H1 (cell line): Measurements from ENCODE around the gene MS4A6A.
"Not testable (repeated sequence)": the region's sequence is repeated elsewhere in the genome, so short reads cannot be mapped to it uniquely, and the experiment has no call there.

ENCODE experiments used
- ATF2 ChIP-seq: IDR thresholded peaks from 2 replicates; pipeline ENCODE4 v1.6.1; 2012; ENCODE audit warnings: low read length, inconsistent platforms
- ATF3 ChIP-seq: IDR thresholded peaks from 2 replicates; pipeline ENCODE4 v1.6.1; 2011; ENCODE audit warnings: low read depth, mild to moderate bottlenecking, low read length; ENCODE audit not compliant: insufficient read depth
- CBX5 ChIP-seq: fragments of 300-800, 300-1000 bp; sonication (generic); IDR thresholded peaks from 2 replicates; pipeline ENCODE4 v1.7.1; 2016; ENCODE audit warnings: antibody characterized with exemption, low read length, low read depth
- CHD1 ChIP-seq: IDR thresholded peaks from 2 replicates; pipeline ENCODE4 v1.6.1; 2012; ENCODE audit warnings: low read depth, low read length, improper control_type of control experiment
- CREB1 ChIP-seq: IDR thresholded peaks from 2 replicates; pipeline ENCODE4 v1.6.1; 2012; ENCODE audit warnings: inconsistent platforms
- EZH2 ChIP-seq: fragments of 200-600 bp; sonication (generic); IDR thresholded peaks from 2 replicates; pipeline ENCODE4 v1.7.1; 2012; ENCODE audit warnings: low read depth, mild to moderate bottlenecking, moderate library complexity, low read length, inconsistent platforms; ENCODE audit not compliant: severe bottlenecking
- HDAC6 ChIP-seq: IDR thresholded peaks from one replicate; pipeline ENCODE4 v1.7.1; 2012; ENCODE audit warnings: low read depth, mild to moderate bottlenecking, inconsistent platforms, low read length, moderate library complexity
- JUND ChIP-seq: IDR thresholded peaks from 2 replicates; pipeline ENCODE4 v1.6.1; 2011; ENCODE audit warnings: mild to moderate bottlenecking, improper control_type of control experiment, low read length
- NRF1 ChIP-seq: IDR thresholded peaks from 2 replicates; pipeline ENCODE4 v1.6.1; 2011; ENCODE audit warnings: mild to moderate bottlenecking, low read depth, low read length, improper control_type of control experiment
- POLR2A ChIP-seq, 2 experiments: IDR thresholded peaks; 1 replicate in 1 of 2; 2 replicates in 1 of 2; pipeline ENCODE4 v1.6.1; 2011; ENCODE audit warnings: low read depth in 2 of 2, low read length in 2 of 2, mild to moderate bottlenecking in 2 of 2; ENCODE audit errors: control extremely low read depth in 1 of 2
- RAD21 ChIP-seq, 2 experiments: IDR thresholded peaks in 1 of 2; conservative IDR thresholded peaks in 1 of 2; 2 replicates each; pipeline ENCODE4 v1.6.1; 2011; ENCODE audit warnings: low read depth in 2 of 2, low read length in 2 of 2, improper control_type of control experiment in 1 of 2, inconsistent platforms in 1 of 2, mild to moderate bottlenecking in 1 of 2, moderate library complexity in 1 of 2
- RBBP5 ChIP-seq: IDR thresholded peaks from 2 replicates; pipeline ENCODE4 v1.7.1; 2012; ENCODE audit warnings: low read depth, mild to moderate bottlenecking, inconsistent platforms, low read length, moderate library complexity, borderline replicate concordance
- RNF2 ChIP-seq: fragments of 200-900, 300-1000 bp; sonication (generic); IDR thresholded peaks from 2 replicates; pipeline ENCODE4 v1.7.1; 2016; ENCODE audit warnings: borderline replicate concordance, low read depth, mild to moderate bottlenecking, antibody characterized with exemption, low read length; ENCODE audit not compliant: poor library complexity, severe bottlenecking; ENCODE audit errors: missing control alignments
- TF ChIP-seq, protein P1 (sequence below), 3 experiments: IDR thresholded peaks; 1 replicate in 2 of 3; 2 replicates in 1 of 3; pipeline versions ENCODE4 v1.5.1 to v1.6.1; 2011; ENCODE audit warnings: low read length in 3 of 3, mild to moderate bottlenecking in 3 of 3, inconsistent platforms in 2 of 3, low read depth in 1 of 3, moderate library complexity in 1 of 3; ENCODE audit not compliant: insufficient read depth in 1 of 3; ENCODE audit errors: control extremely low read depth in 1 of 3

DNA sequence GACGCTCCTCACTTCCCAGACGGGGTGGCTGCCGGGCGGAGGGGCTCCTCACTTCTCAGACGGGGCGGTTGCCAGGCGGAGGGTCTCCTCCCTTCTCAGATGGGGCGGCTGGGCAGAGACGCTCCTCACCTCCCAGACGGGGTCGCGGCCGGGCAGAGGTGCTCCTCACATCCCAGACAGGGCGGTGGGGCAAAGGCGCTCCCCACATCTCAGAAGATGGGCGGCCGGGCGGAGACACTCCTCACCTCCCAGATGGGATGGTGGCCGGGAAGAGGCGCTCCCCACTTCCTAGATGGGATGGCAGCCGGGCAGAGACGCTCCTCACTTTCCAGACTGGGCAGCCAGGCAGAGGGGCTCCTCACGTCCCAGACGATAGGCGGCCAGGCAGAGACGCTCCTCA lies 18.5 kb upstream of the MS4A6A start:
- not testable (repeated sequence) for TF ChIP-seq CREB1; RAD21 (IDR thresholded peaks at IDR 0.05 in 1 of 2, conservative IDR thresholded peaks at IDR 0.05 in 1 of 2; ENCODE audit: low read depth in 2 of 2, low read length in 2 of 2); POLR2A (IDR thresholded peaks at IDR 0.05; ENCODE audit: control extremely low read depth in 1 of 2, low read depth in 2 of 2, low read length in 2 of 2); CHD1; CBX5; JUND; HDAC6; ATF2; RNF2; NRF1; ATF3; EZH2; RBBP5
- TF ChIP-seq, protein P1, sequence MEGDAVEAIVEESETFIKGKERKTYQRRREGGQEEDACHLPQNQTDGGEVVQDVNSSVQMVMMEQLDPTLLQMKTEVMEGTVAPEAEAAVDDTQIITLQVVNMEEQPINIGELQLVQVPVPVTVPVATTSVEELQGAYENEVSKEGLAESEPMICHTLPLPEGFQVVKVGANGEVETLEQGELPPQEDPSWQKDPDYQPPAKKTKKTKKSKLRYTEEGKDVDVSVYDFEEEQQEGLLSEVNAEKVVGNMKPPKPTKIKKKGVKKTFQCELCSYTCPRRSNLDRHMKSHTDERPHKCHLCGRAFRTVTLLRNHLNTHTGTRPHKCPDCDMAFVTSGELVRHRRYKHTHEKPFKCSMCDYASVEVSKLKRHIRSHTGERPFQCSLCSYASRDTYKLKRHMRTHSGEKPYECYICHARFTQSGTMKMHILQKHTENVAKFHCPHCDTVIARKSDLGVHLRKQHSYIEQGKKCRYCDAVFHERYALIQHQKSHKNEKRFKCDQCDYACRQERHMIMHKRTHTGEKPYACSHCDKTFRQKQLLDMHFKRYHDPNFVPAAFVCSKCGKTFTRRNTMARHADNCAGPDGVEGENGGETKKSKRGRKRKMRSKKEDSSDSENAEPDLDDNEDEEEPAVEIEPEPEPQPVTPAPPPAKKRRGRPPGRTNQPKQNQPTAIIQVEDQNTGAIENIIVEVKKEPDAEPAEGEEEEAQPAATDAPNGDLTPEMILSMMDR (IDR thresholded peaks at IDR 0.05; ENCODE audit: control extremely low read depth in 1 of 3, insufficient read depth in 1 of 3, low read depth in 1 of 3, low read length in 3 of 3): not testable (repeated sequence)
